ENCODE measurements around the gene NAA35. TPM values are rescaled to one million over a fixed set of nuclear protein-coding genes. Genes with fewer than 3 reads are reported as not detected.

Gene NAA35
- 20.3 TPM for total RNA-seq
- long read RNA-seq, partial matches to known transcripts, result 10 of 23 reads
- long read RNA-seq, other reads (novel, unspliced or antisense), result 9 of 23 reads

- ATAC-seq, result peak; percentile 98 to 99
- Histone ChIP-seq H3K4me1 (peaks cover 27% of the 10 kb centered on the region), H3K27ac (peak within 1 kb of the TSS; percentile 91), H3K27me3 (ENCODE audit: low read depth) (no peaks in the 10 kb centered on the region), H3K4me3 (peak within 1 kb of the TSS; percentile 97), H3K36me3 (peaks cover 26% of the 10 kb centered on the region), H3K9me3 (no peaks in the 10 kb centered on the region)
- intact Hi-C loops (cut with DNase I), result no loop called here
- peak; percentile 98 for DNase-seq
- TF ChIP-seq CTCF (IDR thresholded peaks at IDR 0.05), result peak; percentile 8
These were observed at the start of gene NAA35 for GRCh38 chr9:85940832-85941621. NAA35 (plus strand) TSS chr9:85941146; CDS start chr9:85942160, 1,014 bp downstream.

GRCh38 chr9:85892401-85892800, 48.5 kb upstream of the NAA35 start:
- DNase-seq, result no peak
- no peak for ATAC-seq
- Histone ChIP-seq H3K27me3 (ENCODE audit: low read depth) (no peaks in the 10 kb centered on the region), H3K9me3 (no peaks in the 10 kb centered on the region), H3K4me1 (no peaks in the 10 kb centered on the region), H3K4me3 (no peak overlapping the region), H3K36me3 (no peaks in the 10 kb centered on the region), H3K27ac (no peak overlapping the region)
- TF ChIP-seq CTCF (IDR thresholded peaks at IDR 0.05), result no peak
- intact Hi-C loops (cut with DNase I), result no loop called here

- Histone ChIP-seq H3K4me1 (no peaks in the 10 kb centered on the region), H3K4me3 (no peak overlapping the region), H3K9me3 (no peaks in the 10 kb centered on the region), H3K27me3 (ENCODE audit: low read depth) (no peaks in the 10 kb centered on the region), H3K36me3 (no peaks in the 10 kb centered on the region), H3K27ac (no peak overlapping the region)
- intact Hi-C loops (cut with DNase I), result no loop called here
- TF ChIP-seq CTCF (IDR thresholded peaks at IDR 0.05), result no peak
- DNase-seq, result no peak
- no peak for ATAC-seq
These were observed 45.3 kb upstream of the NAA35 start for GRCh38 chr9:85895685-85896084.

- H3K27me3 ChIP-seq (ENCODE audit: low read depth), result no peaks in the 10 kb centered on the region
- H3K9me3 ChIP-seq, result no peaks in the 10 kb centered on the region
- no peaks in the 10 kb centered on the region for H3K36me3 ChIP-seq
- no peak for DNase-seq
- no peak overlapping the region for H3K4me3 ChIP-seq
- TF ChIP-seq CTCF (IDR thresholded peaks at IDR 0.05), result no peak
- ATAC-seq, result no peak
- H3K27ac ChIP-seq, result no peak overlapping the region
- intact Hi-C loops (cut with DNase I), result no loop called here
- H3K4me1 ChIP-seq, result no peaks in the 10 kb centered on the region
These were observed 43.1 kb upstream of the NAA35 start for GRCh38 chr9:85897848-85898247.

- Histone ChIP-seq H3K4me1 (no peaks in the 10 kb centered on the region), H3K4me3 (no peak overlapping the region), H3K27me3 (ENCODE audit: low read depth) (no peaks in the 10 kb centered on the region), H3K27ac (no peak overlapping the region), H3K36me3 (no peaks in the 10 kb centered on the region), H3K9me3 (no peaks in the 10 kb centered on the region)
- DNase-seq (no peak), ATAC-seq (peak; percentile 71 to 85)
- intact Hi-C loops (cut with DNase I), result no loop called here
- no peak for TF ChIP-seq CTCF (IDR thresholded peaks at IDR 0.05)
These were observed 42.6 kb upstream of the NAA35 start for GRCh38 chr9:85898332-85898731.
